B cell (primary cell): Measurements from ENCODE around the gene CPLX3.

Experiments used
- EZH2 ChIP-seq: IDR thresholded peaks from 2 replicates; pipeline ENCODE4 v1.6.1; 2012; ENCODE audit warnings: borderline replicate concordance, low read depth, mild to moderate bottlenecking, moderate library complexity, low read length; ENCODE audit not compliant: insufficient read depth, poor library complexity, severe bottlenecking
- TF ChIP-seq, protein P1 (sequence below): fragments of 200-600 bp; IDR thresholded peaks from one replicate; pipeline ENCODE4 v1.8.0; 2022; ENCODE audit warnings: antibody characterized with exemption, mild to moderate bottlenecking

DNA sequence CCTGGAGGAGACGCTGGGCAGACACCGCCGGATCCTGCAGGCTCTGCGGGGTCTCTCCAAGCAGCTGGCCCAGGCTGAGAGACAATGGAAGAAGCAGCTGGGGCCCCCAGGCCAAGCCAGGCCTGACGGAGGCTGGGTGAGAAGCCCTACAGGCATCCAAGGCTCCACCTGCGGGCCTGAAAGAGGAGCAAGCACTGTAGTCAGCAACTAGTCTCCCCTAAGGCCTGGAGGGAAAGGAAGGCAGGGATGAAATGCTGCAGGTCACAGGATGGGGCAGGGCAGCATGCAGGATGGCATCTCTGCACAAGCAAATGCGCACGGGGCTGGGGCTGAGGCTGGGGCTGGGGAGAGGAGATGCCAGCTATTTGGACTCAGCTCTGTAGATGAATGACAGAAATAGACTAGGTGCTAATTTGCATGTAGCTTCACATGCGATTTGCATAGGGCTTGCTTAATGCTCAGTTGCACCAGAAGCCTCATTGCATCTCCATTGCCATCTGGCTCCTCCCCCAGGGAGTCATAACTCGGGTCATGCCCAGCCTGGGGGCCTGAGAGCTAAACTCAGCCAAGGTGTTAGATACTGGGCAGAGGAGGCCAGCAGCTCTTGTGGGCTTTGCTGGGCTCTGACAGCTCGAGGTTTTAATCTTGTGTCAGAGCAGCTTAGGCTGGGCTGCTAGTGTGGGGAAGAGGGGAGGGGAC lies 5.2 kb upstream of the CPLX3 start:
- TF ChIP-seq, protein P1, sequence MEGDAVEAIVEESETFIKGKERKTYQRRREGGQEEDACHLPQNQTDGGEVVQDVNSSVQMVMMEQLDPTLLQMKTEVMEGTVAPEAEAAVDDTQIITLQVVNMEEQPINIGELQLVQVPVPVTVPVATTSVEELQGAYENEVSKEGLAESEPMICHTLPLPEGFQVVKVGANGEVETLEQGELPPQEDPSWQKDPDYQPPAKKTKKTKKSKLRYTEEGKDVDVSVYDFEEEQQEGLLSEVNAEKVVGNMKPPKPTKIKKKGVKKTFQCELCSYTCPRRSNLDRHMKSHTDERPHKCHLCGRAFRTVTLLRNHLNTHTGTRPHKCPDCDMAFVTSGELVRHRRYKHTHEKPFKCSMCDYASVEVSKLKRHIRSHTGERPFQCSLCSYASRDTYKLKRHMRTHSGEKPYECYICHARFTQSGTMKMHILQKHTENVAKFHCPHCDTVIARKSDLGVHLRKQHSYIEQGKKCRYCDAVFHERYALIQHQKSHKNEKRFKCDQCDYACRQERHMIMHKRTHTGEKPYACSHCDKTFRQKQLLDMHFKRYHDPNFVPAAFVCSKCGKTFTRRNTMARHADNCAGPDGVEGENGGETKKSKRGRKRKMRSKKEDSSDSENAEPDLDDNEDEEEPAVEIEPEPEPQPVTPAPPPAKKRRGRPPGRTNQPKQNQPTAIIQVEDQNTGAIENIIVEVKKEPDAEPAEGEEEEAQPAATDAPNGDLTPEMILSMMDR = no peak
- no peak for TF ChIP-seq EZH2
